Astrocyte (in vitro differentiated cells and primary cell): ENCODE results near the gene HMGCL.

Experiments used
- EZH2 ChIP-seq: IDR thresholded peaks from 2 replicates; pipeline ENCODE4 v1.6.1; 2012; ENCODE audit warnings: mild to moderate bottlenecking, low read length, inconsistent platforms; ENCODE audit not compliant: insufficient read depth
- TF ChIP-seq, protein P1 (sequence below): IDR thresholded peaks from 2 replicates; pipeline ENCODE4 v1.5.1; 2011; ENCODE audit warnings: low read depth, mild to moderate bottlenecking, inconsistent platforms, low read length, moderate library complexity; ENCODE audit not compliant: insufficient read depth

DNA sequence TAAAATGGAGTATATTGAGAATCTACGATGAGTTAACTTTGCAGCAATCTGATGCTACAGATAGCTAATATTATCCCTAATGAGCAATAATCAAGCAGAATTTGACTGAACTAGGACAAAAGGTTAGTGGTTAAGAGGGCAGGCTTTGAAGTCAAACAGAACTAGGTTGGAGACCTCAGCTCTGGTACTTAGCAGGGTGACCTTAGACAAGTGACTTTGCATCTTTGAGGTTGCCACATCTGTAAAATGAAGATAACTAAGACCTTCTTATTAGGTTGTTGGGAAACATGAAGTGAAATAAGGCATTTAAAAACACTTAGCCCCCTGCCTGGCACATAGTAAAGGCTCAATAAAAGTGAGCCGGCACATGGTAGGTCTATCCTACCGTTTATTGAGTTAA, 47.2 kb upstream of the HMGCL start:
- TF ChIP-seq, protein P1, sequence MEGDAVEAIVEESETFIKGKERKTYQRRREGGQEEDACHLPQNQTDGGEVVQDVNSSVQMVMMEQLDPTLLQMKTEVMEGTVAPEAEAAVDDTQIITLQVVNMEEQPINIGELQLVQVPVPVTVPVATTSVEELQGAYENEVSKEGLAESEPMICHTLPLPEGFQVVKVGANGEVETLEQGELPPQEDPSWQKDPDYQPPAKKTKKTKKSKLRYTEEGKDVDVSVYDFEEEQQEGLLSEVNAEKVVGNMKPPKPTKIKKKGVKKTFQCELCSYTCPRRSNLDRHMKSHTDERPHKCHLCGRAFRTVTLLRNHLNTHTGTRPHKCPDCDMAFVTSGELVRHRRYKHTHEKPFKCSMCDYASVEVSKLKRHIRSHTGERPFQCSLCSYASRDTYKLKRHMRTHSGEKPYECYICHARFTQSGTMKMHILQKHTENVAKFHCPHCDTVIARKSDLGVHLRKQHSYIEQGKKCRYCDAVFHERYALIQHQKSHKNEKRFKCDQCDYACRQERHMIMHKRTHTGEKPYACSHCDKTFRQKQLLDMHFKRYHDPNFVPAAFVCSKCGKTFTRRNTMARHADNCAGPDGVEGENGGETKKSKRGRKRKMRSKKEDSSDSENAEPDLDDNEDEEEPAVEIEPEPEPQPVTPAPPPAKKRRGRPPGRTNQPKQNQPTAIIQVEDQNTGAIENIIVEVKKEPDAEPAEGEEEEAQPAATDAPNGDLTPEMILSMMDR = no peak
- no peak for TF ChIP-seq EZH2
